CMK (cell line): ENCODE measurements around the gene MAP4.
"Not testable (repeated sequence)": the region's sequence is repeated elsewhere in the genome, so short reads cannot be mapped to it uniquely, and the experiment has no call there.

ENCODE experiments used
- DNase-seq: peaks from one replicate; pipeline ENCODE4 v3.0.0-alpha.2; 2010; ENCODE audit warnings: low read depth

Gene MAP4

DNA sequence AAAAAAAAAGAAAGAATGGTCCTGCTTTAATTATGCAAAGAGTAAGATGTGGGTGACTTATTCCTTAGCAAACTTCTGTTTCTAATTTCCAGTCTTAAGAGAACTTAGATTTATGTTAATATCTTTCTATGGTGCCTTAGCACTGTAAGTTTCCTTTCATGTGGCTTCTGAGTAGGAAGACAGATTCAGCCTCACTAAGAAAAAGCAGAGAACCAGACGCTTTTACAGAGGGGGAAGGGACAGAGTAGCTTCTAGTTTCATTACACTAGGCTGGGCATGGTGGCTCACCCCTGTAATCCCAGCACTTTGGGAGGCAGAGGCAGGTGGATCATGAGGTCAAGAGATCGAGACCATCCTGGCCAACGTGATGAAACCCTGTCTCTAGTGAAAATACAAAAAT, 118.3 kb downstream of the MAP4 start:
- DNase-seq, result no peak

DNA sequence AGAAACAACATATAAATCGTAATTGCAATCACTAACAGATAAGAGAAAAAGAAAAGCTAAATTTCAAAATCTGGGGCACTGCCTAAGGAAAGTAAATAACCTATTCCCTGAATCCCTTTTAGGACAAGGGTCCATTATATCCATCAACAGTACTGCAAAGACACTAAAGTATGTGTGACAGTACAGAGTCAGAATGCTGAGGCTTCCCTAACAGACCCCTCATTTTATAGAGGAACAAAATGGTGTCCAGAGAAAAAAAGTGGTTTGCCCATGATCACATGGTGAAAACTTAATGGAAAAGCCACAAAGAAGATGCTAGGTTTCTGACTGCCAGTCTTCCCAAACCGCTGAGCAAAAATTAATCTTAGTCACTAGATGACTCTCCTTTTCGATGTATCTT, 119.5 kb downstream of the MAP4 start:
- DNase-seq, result no peak

DNA sequence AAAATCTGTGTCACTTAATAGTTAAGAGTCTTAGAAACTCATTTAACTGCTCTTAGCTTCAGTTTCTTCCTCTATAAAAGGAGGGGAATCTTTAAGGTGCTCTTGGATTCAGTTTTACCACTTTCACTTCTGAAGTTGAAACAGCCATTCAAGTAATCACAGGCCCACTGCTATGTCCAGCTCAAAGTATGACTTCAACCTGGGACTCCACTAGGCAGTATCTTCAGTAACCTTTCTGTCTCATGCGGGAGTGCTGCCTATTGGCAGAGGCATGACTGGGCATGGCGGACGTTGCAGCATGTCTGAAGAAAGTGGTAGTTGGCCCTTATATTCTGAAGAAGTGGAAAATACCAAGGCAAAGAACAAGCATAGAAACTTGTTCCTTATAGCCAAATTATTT, 121.0 kb downstream of the MAP4 start:
- no peak for DNase-seq

DNA sequence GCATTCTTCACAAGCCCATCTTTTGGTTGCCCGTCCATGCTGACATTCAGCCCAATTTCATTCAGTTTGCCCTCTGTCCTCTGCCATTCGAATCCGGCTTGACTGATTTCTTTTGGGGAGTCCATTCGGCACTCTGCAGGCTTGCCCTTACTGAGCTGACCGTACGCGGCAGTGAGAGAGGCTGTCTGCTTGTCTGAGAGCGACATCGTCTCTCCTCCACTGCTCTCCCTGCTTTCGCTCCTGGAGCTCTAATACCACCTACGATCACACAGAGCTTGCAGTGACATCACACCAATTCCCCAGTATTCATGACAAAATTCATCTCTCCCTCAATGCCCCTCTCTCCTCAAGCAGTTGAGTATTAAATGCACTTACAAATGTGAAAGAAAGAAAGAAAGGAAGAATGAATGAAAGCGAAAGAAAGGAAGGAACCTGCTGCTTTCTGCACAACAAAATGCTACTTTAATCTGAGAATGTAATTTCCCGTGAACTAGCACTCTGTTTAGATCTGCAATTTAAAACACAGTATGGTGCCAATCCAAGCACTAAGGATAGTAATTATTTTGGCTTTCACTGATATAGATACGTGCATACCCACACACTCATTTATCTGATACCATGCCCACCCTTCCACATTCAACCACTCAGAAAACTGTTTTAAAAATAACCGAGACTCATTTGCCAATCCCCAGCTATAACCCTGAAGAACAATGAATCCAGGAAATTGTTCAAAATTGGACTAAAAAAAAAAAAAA, 123.8 kb downstream of the MAP4 start:
- DNase-seq, result no peak

DNA sequence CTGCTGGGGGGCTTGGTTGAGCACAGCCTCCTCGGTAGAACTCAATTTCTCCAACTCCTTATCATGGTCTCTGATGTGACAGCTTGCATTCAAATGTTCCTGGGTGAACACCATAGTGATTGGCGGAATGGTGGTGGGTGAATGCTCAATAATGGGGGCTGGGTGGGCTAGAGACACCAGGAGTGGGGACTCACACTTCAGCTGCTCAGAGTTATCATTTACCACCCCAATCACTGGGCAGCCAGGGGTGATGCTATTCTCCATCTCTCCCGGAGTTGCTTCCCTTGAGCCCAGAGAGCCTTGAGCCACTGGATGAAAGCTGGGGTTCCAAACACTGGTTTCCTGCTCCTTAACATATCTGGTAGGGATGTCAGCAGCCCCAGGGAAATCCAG, 124.6 kb downstream of the MAP4 start:
- DNase-seq, result no peak

DNA sequence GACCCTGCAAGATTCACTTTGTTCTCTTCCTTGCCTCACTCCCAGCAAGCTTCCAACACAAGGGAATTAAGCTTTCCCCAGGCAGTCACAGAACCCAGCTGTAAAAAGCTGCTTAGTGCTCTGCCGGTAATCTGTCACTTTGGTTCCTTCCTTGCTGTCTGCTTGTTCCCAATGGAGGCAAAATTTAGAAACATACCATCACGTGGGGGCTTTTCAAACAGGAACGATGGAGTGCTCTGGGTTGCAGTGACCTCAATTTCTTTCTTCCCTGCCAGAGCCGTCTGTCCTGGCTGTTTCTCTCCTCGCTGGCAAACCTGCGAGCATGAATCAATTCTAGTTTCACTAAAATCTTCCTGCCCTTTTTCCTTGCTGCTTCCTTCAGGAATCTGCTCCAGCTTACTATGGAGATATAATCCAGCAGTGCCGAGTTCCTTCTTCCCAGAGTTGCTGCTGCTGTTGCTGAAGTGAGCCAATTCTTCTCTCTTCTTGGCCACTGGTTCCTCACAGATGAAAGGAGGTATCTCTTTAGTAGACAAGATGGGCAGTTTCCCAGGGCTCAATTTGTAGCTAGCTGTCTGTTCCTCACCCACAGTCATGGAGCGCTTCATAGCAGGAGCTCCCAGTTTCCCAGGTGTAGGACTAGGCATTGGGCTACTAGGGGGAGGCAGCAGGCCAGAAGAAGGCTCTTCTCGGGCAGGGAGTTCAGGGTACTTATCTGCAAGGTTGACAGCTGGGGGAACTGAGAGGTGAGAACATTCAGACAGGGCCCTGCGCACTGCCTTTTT, 125.2 kb downstream of the MAP4 start:
- DNase-seq, result no peak

DNA sequence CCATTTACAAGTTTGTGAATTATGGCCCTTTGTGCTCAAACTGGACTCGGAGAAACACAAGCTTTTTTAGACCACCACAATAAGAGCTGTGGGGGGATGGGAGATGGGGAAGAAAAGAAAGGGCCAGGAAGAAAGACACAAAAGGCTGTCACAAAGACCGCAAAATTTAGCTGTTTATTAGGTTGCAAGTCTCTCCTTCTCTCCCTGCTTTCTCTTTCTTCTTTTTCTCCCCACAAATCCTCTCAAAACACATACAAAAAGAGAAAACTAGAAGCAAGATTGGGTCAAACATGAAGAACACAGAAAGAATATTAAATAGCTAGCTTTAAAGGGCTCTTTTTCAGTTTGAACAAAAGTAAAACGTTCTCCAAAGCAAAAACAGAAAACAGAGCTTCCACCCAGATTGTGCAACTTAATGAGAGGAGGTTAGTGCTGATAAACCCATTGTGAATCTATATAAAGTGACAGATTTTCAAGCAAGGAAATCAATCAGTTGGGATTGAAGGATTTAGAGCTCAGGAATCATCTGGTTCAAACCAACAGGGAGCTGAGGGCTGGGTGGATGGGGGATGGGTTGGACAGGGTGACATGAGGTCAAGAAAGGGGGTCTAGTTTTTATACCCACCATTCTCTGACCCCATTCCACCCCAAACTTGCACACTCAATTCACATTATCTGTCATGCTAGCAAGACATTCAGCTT, 125.9 kb downstream of the MAP4 start:
- no peak for DNase-seq

DNA sequence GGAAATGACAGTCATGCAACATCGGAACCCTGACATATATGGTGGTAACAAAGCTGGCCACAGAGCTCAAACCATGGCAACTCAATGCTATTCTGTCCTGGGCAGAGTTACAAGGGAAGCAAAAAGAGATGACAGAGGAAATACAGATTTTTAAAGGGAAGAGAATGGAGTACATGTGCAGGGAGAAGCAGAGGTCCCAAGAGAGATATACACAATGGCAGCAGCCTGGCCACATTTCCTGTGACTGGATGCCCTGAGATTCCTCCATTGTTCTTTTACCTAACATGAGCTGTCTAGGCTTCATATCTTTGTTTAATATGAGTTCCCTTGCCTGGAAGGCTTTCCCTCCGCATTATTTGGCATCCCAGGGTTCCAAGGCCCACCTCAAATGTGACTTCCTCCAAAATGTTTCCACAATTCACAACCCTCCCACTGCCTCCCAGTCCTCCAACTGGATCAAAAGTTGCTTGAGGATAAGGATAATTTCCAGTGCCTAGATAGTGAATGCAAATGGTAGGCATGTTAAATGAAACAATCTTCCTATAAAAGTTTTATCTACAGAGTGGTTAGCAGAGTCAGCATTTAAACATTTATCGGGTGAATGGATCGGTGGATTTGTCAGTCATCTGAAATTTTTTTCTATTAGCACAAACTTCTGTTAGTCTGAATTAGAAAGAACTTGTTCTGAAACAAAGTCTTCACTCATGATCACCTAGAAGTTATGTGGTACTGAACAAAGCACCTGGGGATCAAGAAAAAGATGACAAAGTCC, 127.0 kb downstream of the MAP4 start:
- DNase-seq, result no peak

DNA sequence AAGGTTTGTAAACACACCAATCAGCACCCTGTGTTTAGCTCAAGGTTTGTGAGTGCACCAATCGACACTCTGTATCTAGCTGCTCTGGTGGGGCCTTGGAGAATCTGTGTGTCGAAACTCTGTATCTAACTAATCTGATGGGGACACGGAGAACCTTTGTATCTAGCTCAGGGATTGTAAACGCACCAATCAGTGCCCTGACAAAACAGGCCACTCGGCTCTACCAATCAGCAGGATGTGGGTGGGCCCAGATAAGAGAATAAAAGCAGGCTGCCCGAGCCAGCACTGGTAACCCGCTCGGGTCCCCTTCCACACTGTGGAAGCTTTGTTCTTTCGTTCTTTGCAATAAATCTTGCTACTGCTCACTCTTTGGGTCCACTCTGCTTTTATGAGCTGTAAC, 128.2 kb downstream of the MAP4 start:
- DNase-seq, result not testable (repeated sequence)

DNA sequence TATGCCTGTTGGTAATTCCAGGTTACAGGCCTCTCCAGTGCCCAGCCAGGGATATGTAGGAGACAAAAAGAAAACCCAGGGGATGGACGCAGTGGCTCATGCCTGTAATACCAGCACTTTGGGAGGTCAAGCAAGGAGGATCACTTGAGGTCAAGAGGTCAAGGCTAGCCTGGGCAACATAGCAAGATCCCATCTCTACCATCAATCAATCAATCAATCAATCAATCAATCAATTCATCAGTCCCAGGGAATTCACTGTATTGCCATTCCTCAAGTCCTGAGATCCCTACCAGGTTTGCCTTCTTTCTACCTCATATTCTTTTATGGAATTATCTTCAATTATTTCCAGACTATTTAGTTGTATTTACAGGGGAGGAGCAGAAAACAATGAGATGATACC, 131.0 kb downstream of the MAP4 start:
- no peak for DNase-seq

DNA sequence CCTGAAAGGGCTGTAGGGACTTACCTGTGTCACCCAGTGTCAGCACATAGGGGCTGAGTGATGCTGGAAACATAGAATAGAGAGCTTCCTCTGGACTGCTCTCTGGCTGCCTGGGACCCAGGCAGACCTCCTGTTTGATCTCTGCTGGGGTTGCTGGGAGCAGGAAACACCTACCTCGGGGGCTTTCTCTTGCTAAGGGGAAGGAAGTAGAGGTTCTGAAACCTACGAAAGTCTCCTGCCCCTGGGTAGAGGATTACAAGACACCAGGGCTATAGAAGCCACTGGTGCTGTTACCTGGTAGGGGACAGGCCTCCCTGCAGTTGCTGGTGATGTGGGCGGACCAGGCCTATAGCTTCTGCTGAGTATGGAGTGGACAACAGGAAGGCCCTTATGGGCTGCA, 131.6 kb downstream of the MAP4 start:
- no peak for DNase-seq

DNA sequence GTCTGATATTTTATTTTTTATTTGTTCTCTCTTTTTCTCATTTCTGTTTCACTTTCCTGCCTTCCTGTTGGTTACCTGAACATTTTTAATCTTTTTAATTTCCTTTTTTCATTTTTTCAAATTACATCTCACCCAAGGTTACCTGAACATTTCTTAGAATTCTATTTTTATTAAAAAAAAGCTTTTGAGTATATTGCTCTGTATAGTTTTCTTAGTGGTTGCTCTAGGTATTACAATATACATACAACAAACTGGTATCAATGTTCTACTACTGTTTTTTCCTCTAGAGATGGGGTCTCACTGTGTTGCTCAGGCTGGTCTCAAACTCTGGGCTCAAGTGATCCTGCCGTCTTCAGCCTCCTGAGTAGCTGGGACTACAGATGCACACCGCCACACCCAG, 133.9 kb downstream of the MAP4 start:
- DNase-seq, result no peak

DNA sequence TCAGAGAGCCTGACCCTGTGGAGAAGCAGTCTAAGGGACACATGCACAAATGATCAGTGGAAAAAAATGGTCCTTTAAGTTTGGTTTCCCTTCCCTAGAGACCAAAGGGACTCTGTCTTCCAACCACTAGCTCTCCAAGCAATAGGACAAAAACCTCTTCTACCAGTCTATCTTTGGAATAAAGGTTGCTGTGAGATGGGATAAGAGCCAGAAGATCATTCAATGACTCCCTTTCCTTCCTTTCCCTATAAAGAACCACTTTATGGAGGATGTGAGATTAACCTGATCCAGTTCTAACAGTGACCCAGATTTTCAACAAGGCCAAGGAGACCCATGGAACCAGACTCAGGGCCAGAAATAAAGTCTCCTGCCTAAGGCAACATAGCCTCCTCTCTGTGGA, 138.5 kb downstream of the MAP4 start:
- DNase-seq, result no peak

DNA sequence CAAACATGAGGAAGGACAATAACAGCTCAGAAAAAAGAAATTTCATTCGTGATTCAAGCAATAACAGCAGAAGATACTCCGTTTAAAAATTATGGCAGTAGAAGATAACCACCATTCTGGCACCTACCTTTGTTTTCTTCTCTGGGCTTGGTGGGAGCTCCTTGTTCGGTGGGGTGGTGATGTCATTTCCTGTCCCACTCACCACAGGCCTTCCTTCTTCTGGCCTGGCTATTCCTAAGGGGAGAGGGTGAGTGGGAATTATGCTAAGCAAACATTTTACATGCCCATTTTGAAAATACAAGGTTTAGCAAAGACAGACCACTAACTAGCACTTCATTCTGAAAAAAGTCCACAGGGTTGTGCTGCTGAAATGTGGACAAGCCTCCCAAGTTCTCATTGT, 138.9 kb downstream of the MAP4 start:
- no peak for DNase-seq

DNA sequence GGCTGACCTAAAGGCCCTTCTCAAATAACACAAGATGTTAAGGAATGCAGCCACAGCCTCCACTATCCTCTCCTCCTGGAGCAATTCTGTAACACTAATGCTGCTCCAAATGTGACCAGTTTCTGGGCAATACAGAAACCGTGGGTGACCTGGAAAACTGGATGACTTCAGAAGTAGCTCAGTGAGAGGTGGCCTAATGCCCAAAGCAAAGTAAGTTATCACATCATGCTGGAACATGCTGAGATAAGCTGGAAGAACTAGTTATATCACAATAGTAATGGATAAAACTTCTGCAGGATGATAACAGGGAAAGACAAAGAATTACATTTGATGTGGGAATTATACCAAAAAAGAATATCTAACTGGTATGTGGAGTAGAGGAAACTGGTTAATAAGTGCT, 141.3 kb downstream of the MAP4 start:
- no peak for DNase-seq

DNA sequence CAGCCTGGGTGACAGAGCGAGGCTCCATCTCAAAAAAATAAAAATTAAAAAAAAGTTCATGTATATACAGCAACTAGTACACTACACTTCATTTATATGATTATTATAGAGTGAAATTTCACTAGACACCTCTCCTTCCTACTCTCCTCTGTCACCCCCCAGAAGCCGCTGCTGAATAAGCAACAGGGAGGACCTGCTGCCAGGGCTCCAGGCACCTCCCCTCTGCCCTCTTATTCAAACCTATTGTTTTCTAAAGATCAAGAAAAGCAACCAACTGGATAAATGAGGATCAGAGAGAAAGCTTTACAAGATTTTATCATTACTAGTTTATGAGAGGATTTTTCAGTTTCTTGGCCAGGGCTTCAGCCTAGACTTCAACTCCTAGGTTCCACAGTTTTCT, 141.8 kb downstream of the MAP4 start:
- DNase-seq, result no peak

DNA sequence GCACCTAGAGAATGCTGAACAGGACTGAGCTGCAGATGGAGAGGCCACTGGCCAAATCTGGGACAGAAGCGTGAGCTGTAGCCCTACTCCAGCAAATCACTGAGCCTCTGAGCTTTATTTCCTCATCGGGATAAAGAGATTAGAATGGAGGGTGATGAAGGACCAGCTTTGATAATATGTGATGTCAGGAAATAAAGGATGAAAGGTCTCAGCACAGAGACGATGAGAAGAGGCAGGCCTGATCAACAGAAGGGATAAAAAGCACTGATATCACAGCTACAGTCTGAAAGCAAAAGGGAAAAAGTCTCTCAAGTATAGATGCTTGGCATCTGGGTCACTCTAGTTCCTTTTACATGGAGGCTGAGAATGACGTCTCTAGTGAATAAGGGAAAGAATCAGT, 143.3 kb downstream of the MAP4 start:
- no peak for DNase-seq

DNA sequence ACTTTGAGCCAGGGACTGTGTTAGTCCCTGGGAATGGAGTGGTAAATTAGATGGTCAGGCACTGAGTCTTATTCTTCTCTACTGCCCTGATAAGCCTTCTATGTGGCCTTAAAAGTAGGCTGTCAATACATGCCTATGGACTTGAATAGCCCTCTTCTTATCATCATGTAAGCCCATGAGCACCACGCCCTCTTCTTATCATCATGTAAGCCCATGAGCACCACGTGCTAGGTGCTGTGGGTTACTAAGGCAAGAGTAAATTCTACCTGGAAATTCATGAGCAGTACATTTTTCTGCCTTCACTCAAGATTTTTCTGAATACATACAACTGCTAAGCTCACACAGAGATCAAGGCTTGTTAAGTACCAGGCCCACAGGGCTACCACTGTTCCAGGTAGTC, 144.8 kb downstream of the MAP4 start:
- DNase-seq, result no peak

DNA sequence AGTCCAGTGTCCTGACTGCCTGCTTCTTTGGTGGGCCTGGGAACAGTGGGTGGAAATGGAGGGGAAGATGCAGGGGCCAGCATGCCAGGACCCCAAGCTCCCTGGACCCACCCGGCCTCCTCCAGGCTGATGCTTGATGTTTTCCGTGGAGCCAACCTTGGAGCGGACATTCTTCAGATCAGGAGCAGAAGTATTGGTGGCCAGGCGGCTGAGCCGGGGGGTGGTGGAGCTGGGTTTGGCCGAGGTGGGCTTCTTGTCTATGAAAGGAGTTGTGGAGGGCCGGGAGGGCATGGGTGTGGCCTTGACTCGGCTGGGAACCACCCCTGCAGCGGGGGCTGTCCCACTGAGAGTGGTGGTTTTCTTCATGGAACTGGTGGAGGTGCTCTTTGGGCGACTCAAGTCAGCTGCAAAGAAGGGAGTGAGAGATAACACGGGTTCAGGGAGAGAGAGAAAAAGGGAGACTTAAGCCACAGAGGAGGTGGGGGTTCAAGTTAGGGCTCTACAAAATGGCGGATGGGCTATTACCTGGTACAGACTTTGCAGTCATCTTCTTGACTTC, 145.4 kb downstream of the MAP4 start:
- DNase-seq, result no peak

DNA sequence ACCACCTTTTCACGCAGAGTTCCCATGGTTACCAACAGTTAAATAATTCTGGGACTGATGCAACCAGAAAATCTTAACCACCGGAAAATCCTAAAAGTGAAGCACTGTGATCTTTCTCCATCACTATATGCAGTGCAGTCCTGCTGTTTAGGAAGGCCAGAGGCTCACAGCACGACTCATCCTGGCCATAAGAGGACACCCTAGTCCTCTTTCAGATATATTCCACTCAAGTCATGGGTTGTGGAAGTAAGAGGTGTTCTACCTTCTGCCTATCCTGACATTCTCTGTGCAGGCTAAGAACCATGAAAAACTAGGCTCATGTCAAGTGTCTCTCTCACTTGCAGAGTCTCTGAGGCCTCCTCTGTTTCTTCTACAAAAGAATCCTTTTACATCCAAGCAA, 146.1 kb downstream of the MAP4 start:
- DNase-seq, result no peak

DNA sequence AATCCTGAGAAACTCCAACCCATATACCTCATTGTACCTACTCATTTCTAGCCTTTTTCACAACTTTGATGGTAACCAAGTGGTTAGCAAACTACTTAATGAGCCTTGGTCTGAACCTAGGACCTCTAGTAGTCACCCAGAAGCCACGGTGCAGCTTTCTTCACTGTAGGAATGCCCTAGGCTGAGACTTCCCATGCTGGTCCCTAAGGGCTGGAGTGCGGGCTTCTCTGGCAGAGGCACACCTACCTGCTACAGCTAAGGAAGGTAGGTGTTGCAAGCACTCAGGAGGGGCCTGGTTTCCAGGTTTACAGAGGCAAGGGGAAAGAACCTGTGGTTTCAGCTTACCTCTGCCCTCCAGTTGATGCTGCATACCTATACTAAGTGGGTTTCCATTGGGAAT, 147.9 kb downstream of the MAP4 start:
- no peak for DNase-seq

DNA sequence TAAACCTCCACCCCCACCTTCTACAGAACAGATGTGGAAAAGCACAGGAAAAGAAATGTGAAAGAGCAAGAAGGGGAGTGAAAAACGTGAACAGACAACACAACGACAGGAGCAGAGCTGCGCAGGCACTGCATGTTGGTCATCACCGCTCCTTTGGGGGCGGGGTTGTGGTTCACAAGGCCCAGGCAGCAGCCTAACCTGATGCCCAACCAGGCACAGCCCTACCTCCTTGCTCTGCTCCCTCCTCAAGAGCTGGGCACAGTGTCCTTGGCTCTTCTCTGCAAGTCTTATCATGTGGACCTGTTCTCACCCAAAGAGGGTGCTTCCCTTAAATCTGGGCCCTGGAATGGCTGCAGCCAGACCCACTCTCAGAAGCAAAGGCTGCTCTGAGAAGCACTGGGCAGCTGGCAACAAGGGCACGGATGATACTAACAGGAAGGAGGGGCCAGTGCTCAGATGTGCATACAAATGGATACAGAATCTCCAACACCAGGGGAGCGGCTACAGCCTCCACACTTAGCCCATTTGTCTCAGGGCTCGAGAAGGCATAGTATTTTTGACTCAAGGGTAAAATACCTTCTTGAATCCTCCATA, 148.7 kb downstream of the MAP4 start:
- no peak for DNase-seq
